Gastroesophageal sphincter (tissue), 4 donors: ENCODE data around the gene TEN1. TPM values are rescaled to one million over a fixed set of nuclear protein-coding genes. Genes with fewer than 3 reads are reported as not detected.

ENCODE experiments used
- ATAC-seq: fragments of 150-250 bp; one replicate; pipeline ENCODE4 v1.9.1; 2016; ENCODE audit warnings: mild to moderate bottlenecking, moderate library complexity
- H3K27ac ChIP-seq, 4 donors: fragments of 200-600 bp; sonication (generic) in 3 of 4; 1 replicate in 3 of 4; 2 replicates in 1 of 4; pipeline ENCODE4 v1.5.1; 2016 to 2019
- H3K27me3 ChIP-seq: fragments of 200-600 bp; sonication (generic); one replicate; pipeline ENCODE4 v1.5.1; 2019
- H3K36me3 ChIP-seq, 2 donors: fragments of 200-600 bp; sonication (generic); one replicate each; pipeline ENCODE4 v1.5.1; 2019; ENCODE audit warnings: control low read depth in 1 of 2
- H3K4me1 ChIP-seq, 3 donors: fragments of 200-600 bp; sonication (generic); 1 replicate in 2 of 3; 2 replicates in 1 of 3; pipeline ENCODE4 v1.5.1; 2016 to 2019; ENCODE audit warnings: control low read depth in 2 of 3
- H3K4me3 ChIP-seq, 2 donors: fragments of 200-600 bp; sonication (generic); one replicate each; pipeline ENCODE4 v1.5.1; 2019; ENCODE audit warnings: mild to moderate bottlenecking in 1 of 2, moderate library complexity in 1 of 2
- H3K9me3 ChIP-seq, 3 donors: fragments of 200-600 bp; sonication (generic); one replicate each; pipeline ENCODE4 v1.5.1; 2017 to 2019; ENCODE audit warnings: control low read depth in 2 of 3
- CTCF ChIP-seq, 4 experiments: fragments of 200-600 bp in 2 of 4; fragments of 450-650 bp in 2 of 4; sonication (generic) in 1 of 4; IDR thresholded peaks; one replicate each; pipeline ENCODE4 v1.5.1; 2017 to 2019; ENCODE audit warnings: antibody characterized with exemption in 4 of 4, mild to moderate bottlenecking in 2 of 4, moderate library complexity in 2 of 4
- EP300 ChIP-seq: sonication (generic); formaldehyde crosslinking; IDR thresholded peaks from one replicate; pipeline ENCODE4 v1.6.1; 2017; ENCODE audit warnings: antibody characterized with exemption, mild to moderate bottlenecking
- POLR2A ChIP-seq, 2 donors: fragments of 450-650 bp; IDR thresholded peaks; one replicate each; pipeline ENCODE4 v1.6.1; 2017; ENCODE audit warnings: antibody characterized with exemption in 2 of 2, mild to moderate bottlenecking in 2 of 2, moderate library complexity in 1 of 2
- POLR2AphosphoS5 ChIP-seq: sonication (generic); formaldehyde crosslinking; IDR thresholded peaks from one replicate; pipeline ENCODE4 v1.6.1; 2017; ENCODE audit warnings: antibody characterized with exemption
- WGBS, 2 donors: methylation state at CpG; one replicate each; pipeline ENCODE4 v1.1.5; 2018; ENCODE audit warnings: low coverage in 1 of 2; 5-methylcytosine and 5-hydroxymethylcytosine counted together
- total RNA-seq, 4 donors: library from RNA; depleted of rRNA; stranded (reverse); fragments of >200 nt; gene quantifications; one replicate each; pipeline ENCODE4 v1.1.0, GENCODE V29; 2016

TEN1 gene
- total RNA-seq, 4 donors from 2014 or later = 6.7 to 12.8 (median 7.9) TPM

GRCh38 chr17:76034428-76035350, 55.6 kb downstream of the TEN1 start:
- H3K27ac ChIP-seq = peak overlapping the region in 1 of 4 donors; percentile 35
- WGBS, 2 donors = 30 to 43% methylated on average over 5 to 7 of the region's 13 CpGs
- no peak for ATAC-seq
- TF ChIP-seq EP300 (no peak), CTCF (IDR thresholded peaks at IDR 0.05) (no peak), POLR2A (IDR thresholded peaks at IDR 0.05) (no peak), POLR2AphosphoS5 (no peak)
- no peaks in the 10 kb centered on the region for H3K27me3 ChIP-seq
- H3K4me1 ChIP-seq = peaks cover 0 to 19% (median 11%) of the 10 kb centered on the region in 3 donors
- peaks cover 0 to 21% of the 10 kb centered on the region in 2 donors for H3K36me3 ChIP-seq
- H3K9me3 ChIP-seq = no peaks in the 10 kb centered on the region
- H3K4me3 ChIP-seq = no peak overlapping the region

GRCh38 chr17:76036497-76037261, 57.6 kb downstream of the TEN1 start:
- Histone ChIP-seq H3K4me3 (no peak overlapping the region), H3K27me3 (no peaks in the 10 kb centered on the region)

GRCh38 chr17:76038050-76038449, 59.0 kb downstream of the TEN1 start:
- Histone ChIP-seq H3K9me3 (no peaks in the 10 kb centered on the region), H3K27me3 (no peaks in the 10 kb centered on the region), H3K4me1 (peaks cover 0 to 19% (median 11%) of the 10 kb centered on the region in 3 donors), H3K27ac (peak overlapping the region in 3 of 4 donors; percentile 0 to 75 (median 69)), H3K36me3 (peaks cover 3 to 54% of the 10 kb centered on the region in 2 donors), H3K4me3 (no peak overlapping the region)
- WGBS, 2 donors = 71 to 73% methylated on average over 2 to 3 of the region's 3 CpGs
- no peak for ATAC-seq
- TF ChIP-seq POLR2AphosphoS5 = no peak
- TF ChIP-seq EP300 = no peak
- no peak for TF ChIP-seq POLR2A (IDR thresholded peaks at IDR 0.05)
- no peak for TF ChIP-seq CTCF (IDR thresholded peaks at IDR 0.05)

More at GRCh38 chr17:76036497-76037261, 57.6 kb downstream of the TEN1 start:
- TF ChIP-seq CTCF (IDR thresholded peaks at IDR 0.05) (no peak), POLR2A (IDR thresholded peaks at IDR 0.05) (no peak), POLR2AphosphoS5 (peak; percentile 86)
- Histone ChIP-seq H3K4me1 (peaks cover 0 to 19% (median 11%) of the 10 kb centered on the region in 3 donors), H3K36me3 (peaks cover 0 to 41% of the 10 kb centered on the region in 2 donors), H3K27ac (peak overlapping the region in 3 of 4 donors; percentile 69 to 75 (median 73)), H3K9me3 (no peaks in the 10 kb centered on the region)
- peak; percentile 69 for ATAC-seq
- WGBS, 2 donors = 0 to 28% methylated on average over 1 to 7 of the region's 22 CpGs

GRCh38 chr17:76039121-76039520, 60.1 kb downstream of the TEN1 start:
- WGBS, 2 donors = 61 to 80% methylated on average over 3 to 4 of the region's 6 CpGs
- Histone ChIP-seq H3K27ac (peak overlapping the region in 3 of 4 donors; percentile 61 to 75 (median 69)), H3K9me3 (no peaks in the 10 kb centered on the region), H3K27me3 (no peaks in the 10 kb centered on the region), H3K36me3 (peaks cover 3 to 65% of the 10 kb centered on the region in 2 donors), H3K4me3 (no peak overlapping the region), H3K4me1 (peaks cover 0 to 19% (median 11%) of the 10 kb centered on the region in 3 donors)
- TF ChIP-seq CTCF (IDR thresholded peaks at IDR 0.05) (no peak), POLR2AphosphoS5 (no peak), EP300 (no peak), POLR2A (IDR thresholded peaks at IDR 0.05) (no peak)
- ATAC-seq = peak; percentile 47
